ENCODE results near the gene EPSTI1. TPM values are rescaled to one million over a fixed set of nuclear protein-coding genes. Genes with fewer than 3 reads are reported as not detected.

EPSTI1 gene
- total RNA-seq, 1 donor: 30.8 TPM

DNA sequence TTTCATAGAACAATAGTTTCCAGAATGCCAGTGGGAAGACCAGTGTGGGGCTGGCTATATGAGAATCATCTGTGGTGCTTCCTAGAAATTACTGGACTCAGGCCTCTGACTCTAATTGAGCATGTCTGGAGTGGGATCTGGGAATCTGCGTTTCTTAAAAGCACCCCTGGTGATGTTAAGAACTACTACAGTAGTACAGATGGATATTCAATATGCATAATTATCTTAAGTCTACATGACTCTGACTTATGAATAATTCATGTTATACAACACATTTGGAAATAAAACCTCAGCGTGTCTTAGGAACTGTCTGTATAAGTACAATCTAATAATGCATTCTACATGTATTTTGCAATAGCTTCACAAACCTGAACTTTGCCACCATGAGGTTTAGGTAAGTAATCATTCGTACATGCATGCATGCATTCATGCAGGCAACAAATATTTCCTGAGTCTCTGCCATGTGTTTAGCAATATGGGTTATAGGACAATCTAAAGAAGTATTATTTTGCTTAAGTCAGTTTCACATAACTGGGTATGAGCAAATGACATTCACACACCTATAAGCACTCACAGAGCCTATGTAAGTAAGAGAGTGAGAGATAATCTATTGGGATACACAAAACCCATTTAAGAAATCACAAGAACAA, 62.0 kb downstream of the EPSTI1 start:
- H3K27ac ChIP-seq (ENCODE audit: low read depth, low read length): no peak overlapping the region
- H3K4me3 ChIP-seq (ENCODE audit: insufficient read depth, low read length): no peak overlapping the region
- DNase-seq (ENCODE audit: insufficient read length, low spot score, missing footprints): no peak
- no peak overlapping the region for H2AFZ ChIP-seq (ENCODE audit: low read length)
- no peaks in the 10 kb centered on the region for H3K9me3 ChIP-seq (ENCODE audit: low read depth, low read length)
- H3K36me3 ChIP-seq (ENCODE audit: insufficient read depth, low read length): peaks cover 2% of the 10 kb centered on the region
- TF ChIP-seq, protein P1, sequence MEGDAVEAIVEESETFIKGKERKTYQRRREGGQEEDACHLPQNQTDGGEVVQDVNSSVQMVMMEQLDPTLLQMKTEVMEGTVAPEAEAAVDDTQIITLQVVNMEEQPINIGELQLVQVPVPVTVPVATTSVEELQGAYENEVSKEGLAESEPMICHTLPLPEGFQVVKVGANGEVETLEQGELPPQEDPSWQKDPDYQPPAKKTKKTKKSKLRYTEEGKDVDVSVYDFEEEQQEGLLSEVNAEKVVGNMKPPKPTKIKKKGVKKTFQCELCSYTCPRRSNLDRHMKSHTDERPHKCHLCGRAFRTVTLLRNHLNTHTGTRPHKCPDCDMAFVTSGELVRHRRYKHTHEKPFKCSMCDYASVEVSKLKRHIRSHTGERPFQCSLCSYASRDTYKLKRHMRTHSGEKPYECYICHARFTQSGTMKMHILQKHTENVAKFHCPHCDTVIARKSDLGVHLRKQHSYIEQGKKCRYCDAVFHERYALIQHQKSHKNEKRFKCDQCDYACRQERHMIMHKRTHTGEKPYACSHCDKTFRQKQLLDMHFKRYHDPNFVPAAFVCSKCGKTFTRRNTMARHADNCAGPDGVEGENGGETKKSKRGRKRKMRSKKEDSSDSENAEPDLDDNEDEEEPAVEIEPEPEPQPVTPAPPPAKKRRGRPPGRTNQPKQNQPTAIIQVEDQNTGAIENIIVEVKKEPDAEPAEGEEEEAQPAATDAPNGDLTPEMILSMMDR (IDR thresholded peaks at IDR 0.05; ENCODE audit: extremely low read depth, low read depth, low read length): no peak
- no peaks in the 10 kb centered on the region for H3K4me1 ChIP-seq (ENCODE audit: insufficient read depth, low read length)
- no peaks in the 10 kb centered on the region for H3K27me3 ChIP-seq (ENCODE audit: insufficient read depth, low read length)
- H3K4me2 ChIP-seq (ENCODE audit: insufficient read depth, low read length): no peak overlapping the region
- H3K79me2 ChIP-seq (ENCODE audit: insufficient read depth, low read length): no peaks in the 10 kb centered on the region
- H4K20me1 ChIP-seq (ENCODE audit: insufficient read depth, low read length): no peaks in the 10 kb centered on the region

- no peak overlapping the region for H3K4me3 ChIP-seq (ENCODE audit: insufficient read depth, low read length)
- no peak overlapping the region for H2AFZ ChIP-seq (ENCODE audit: low read length)
- no peak overlapping the region for H3K27ac ChIP-seq (ENCODE audit: low read depth, low read length)
- no peak for DNase-seq (ENCODE audit: insufficient read length, low spot score, missing footprints)
- H3K27me3 ChIP-seq (ENCODE audit: insufficient read depth, low read length): no peaks in the 10 kb centered on the region
- H3K36me3 ChIP-seq (ENCODE audit: insufficient read depth, low read length): peaks cover 2% of the 10 kb centered on the region
- H3K79me2 ChIP-seq (ENCODE audit: insufficient read depth, low read length): no peaks in the 10 kb centered on the region
- no peaks in the 10 kb centered on the region for H4K20me1 ChIP-seq (ENCODE audit: insufficient read depth, low read length)
- H3K4me2 ChIP-seq (ENCODE audit: insufficient read depth, low read length): no peak overlapping the region
- H3K9me3 ChIP-seq (ENCODE audit: low read depth, low read length): no peaks in the 10 kb centered on the region
- TF ChIP-seq, protein P1 (IDR thresholded peaks at IDR 0.05; ENCODE audit: extremely low read depth, low read depth, low read length): no peak
- no peaks in the 10 kb centered on the region for H3K4me1 ChIP-seq (ENCODE audit: insufficient read depth, low read length)
Observed at GRCh38 chr13:42926555-42926954, 65.5 kb downstream of the EPSTI1 start.

GRCh38 chr13:42926043-42926442, 66.0 kb downstream of the EPSTI1 start:
- Histone ChIP-seq H4K20me1 (ENCODE audit: insufficient read depth, low read length) (no peaks in the 10 kb centered on the region), H3K79me2 (ENCODE audit: insufficient read depth, low read length) (no peaks in the 10 kb centered on the region), H2AFZ (ENCODE audit: low read length) (no peak overlapping the region), H3K27me3 (ENCODE audit: insufficient read depth, low read length) (no peaks in the 10 kb centered on the region), H3K36me3 (ENCODE audit: insufficient read depth, low read length) (peaks cover 2% of the 10 kb centered on the region), H3K9me3 (ENCODE audit: low read depth, low read length) (no peaks in the 10 kb centered on the region), H3K27ac (ENCODE audit: low read depth, low read length) (no peak overlapping the region), H3K4me3 (ENCODE audit: insufficient read depth, low read length) (no peak overlapping the region), H3K4me2 (ENCODE audit: insufficient read depth, low read length) (no peak overlapping the region), H3K4me1 (ENCODE audit: insufficient read depth, low read length) (no peaks in the 10 kb centered on the region)
- TF ChIP-seq, protein P1 (IDR thresholded peaks at IDR 0.05; ENCODE audit: extremely low read depth, low read depth, low read length): no peak
- DNase-seq (ENCODE audit: insufficient read length, low spot score, missing footprints): no peak

- Histone ChIP-seq H3K9me3 (ENCODE audit: low read depth, low read length) (no peaks in the 10 kb centered on the region), H3K79me2 (ENCODE audit: insufficient read depth, low read length) (no peaks in the 10 kb centered on the region), H3K36me3 (ENCODE audit: insufficient read depth, low read length) (peaks cover 2% of the 10 kb centered on the region), H3K4me1 (ENCODE audit: insufficient read depth, low read length) (no peaks in the 10 kb centered on the region), H4K20me1 (ENCODE audit: insufficient read depth, low read length) (no peaks in the 10 kb centered on the region), H3K4me2 (ENCODE audit: insufficient read depth, low read length) (no peak overlapping the region), H2AFZ (ENCODE audit: low read length) (no peak overlapping the region), H3K27me3 (ENCODE audit: insufficient read depth, low read length) (no peaks in the 10 kb centered on the region), H3K27ac (ENCODE audit: low read depth, low read length) (no peak overlapping the region), H3K4me3 (ENCODE audit: insufficient read depth, low read length) (no peak overlapping the region)
- no peak for DNase-seq (ENCODE audit: insufficient read length, low spot score, missing footprints)
- TF ChIP-seq, protein P1 (IDR thresholded peaks at IDR 0.05; ENCODE audit: extremely low read depth, low read depth, low read length): no peak
Observed at GRCh38 chr13:42925626-42926025, 66.4 kb downstream of the EPSTI1 start.
